GM18526 (cell line): ENCODE results near the gene MRPL42.

Experiments used
- POLR2A ChIP-seq: IDR thresholded peaks from 3 replicates; pipeline ENCODE4 v1.6.1; 2011; ENCODE audit not compliant: insufficient read length; ENCODE audit errors: extremely low read depth

MRPL42 gene

GRCh38 chr12:93519859-93520258 is 52.5 kb downstream of the MRPL42 start:
- TF ChIP-seq POLR2A, result no peak

GRCh38 chr12:93520454-93520853 is 53.1 kb downstream of the MRPL42 start:
- TF ChIP-seq POLR2A, result no peak

GRCh38 chr12:93521225-93522080 is 54.1 kb downstream of the MRPL42 start:
- TF ChIP-seq POLR2A, result no peak

- TF ChIP-seq POLR2A, result no peak
These were observed 57.2 kb downstream of the MRPL42 start for GRCh38 chr12:93524386-93525133.

- no peak for TF ChIP-seq POLR2A
These were observed 59.6 kb downstream of the MRPL42 start for GRCh38 chr12:93526786-93527428.

- TF ChIP-seq POLR2A, result no peak
These were observed 63.0 kb downstream of the MRPL42 start for GRCh38 chr12:93530358-93530757.

GRCh38 chr12:93533310-93533709 is 66.0 kb downstream of the MRPL42 start:
- TF ChIP-seq POLR2A, result no peak

GRCh38 chr12:93536111-93536765 is 68.9 kb downstream of the MRPL42 start:
- TF ChIP-seq POLR2A, result no peak

- TF ChIP-seq POLR2A, result no peak
These were observed 69.6 kb downstream of the MRPL42 start for GRCh38 chr12:93536766-93537488.

- no peak for TF ChIP-seq POLR2A
These were observed 70.5 kb downstream of the MRPL42 start for GRCh38 chr12:93537769-93538168.

GRCh38 chr12:93539821-93540220 is 72.5 kb downstream of the MRPL42 start:
- no peak for TF ChIP-seq POLR2A

GRCh38 chr12:93540466-93540865 is 73.2 kb downstream of the MRPL42 start:
- TF ChIP-seq POLR2A, result no peak

GRCh38 chr12:93541578-93542225 is 74.4 kb downstream of the MRPL42 start:
- no peak for TF ChIP-seq POLR2A

- TF ChIP-seq POLR2A, result no peak
These were observed 80.5 kb downstream of the MRPL42 start for GRCh38 chr12:93547778-93548177.
